ENCODE results near the gene SCARB2. TPM values are rescaled to one million over a fixed set of nuclear protein-coding genes. Genes with fewer than 3 reads are reported as not detected.
A peak's percentile ranks its signal among the peaks of the same experiment; 100 is the strongest.

The SCARB2 gene
- total RNA-seq, 1 donor from 2014 or later: 1.9 TPM

DNA sequence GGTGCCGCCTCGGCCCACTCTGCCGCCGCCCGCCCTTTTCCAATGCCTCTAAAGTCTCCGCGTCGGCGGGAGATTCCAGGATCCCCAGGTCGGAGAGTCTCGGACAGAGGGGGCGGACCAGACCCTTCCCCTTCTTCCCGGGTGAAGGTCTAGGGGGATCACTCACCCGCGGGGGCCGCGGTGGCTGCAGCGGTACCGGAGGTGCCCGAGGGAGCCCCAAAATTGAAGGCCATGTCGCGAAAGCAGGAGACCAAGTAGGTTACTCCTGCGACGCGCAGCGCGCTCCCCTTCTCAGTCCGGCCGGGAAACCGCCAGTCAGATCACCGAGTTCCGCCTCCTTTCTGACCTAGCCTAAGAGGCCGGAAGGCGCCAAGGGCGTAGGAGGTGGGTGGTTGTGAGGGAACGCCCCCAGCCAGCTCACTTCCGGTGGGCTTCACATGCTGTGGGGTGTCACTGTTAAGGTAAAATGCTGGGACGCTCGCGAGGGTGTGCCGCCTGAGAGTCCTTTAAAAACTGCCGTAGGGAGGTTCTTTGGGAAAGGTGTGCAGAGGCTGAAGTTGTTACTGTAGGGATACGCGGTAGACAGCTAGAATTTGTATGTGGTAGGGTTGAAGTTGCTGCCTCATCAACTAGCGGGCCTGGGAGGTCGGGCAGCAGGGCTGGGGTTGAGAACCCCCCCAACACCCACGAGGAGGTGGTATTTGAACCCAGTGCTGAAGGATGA, 65.3 kb downstream of the SCARB2 start, which contains the start of gene NUP54:
Gene NUP54 (minus strand): TSS at position 256 of the 724 bp plus-strand sequence. CDS start 23 bp downstream, at position 233.
- no peaks in the 10 kb centered on the region for H3K9me3 Mint-ChIP-seq
- peak; percentile 94 for DNase-seq (ENCODE audit: low spot score)
- peaks cover 14% of the 10 kb centered on the region for H3K36me3 Mint-ChIP-seq (ENCODE audit: low read depth)
- peak within 1 kb of the TSS; percentile 89 for H3K4me3 Mint-ChIP-seq (ENCODE audit: low read depth)
- intact Hi-C loops (cut with micrococcal nuclease): loop anchor here (1.0 to 10.0 kb wide), 6 partner anchors 66 to 926 kb away; partner anchors contain the start of genes CCNI, G3BP2, NAAA and RCHY1
- H3K27ac Mint-ChIP-seq: peak within 1 kb of the TSS; percentile 94
- peaks cover 23% of the 10 kb centered on the region for H3K4me1 Mint-ChIP-seq (ENCODE audit: low read depth)
- no peaks in the 10 kb centered on the region for H3K27me3 Mint-ChIP-seq (ENCODE audit: low read depth)

DNA sequence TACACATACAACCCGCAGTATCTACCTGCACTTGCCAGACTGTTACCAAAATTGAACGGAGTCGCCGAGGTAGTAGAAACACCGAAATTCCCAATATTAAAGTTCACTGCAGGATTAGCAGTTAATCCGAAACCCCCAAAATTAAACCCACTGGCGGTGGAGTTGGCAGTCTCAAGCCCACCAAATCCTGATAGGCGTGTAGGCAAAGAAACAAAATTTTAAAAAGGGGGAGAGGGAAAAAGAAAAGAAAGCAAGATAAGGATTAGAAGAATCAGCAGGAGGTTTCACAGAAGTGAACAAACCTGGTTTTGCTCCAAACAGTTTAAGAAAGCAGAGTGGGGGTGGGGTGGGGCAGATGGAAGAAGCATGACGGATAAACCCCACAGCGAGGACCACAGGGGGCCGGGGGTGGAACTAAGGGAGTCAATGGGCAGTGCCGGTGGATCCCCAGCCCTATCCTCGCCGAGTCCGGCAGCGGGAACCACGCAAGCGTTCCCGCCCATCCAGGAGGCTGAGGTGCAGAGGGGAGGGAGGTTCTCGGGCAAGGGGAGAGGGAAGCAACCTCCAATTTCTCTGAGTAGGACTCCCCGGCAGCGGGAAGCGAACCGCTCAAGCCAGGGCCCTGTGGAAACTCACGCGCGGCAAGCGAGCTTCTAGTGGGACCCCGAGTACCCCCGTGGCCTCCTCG, 66.0 kb downstream of the SCARB2 start:
- DNase-seq (ENCODE audit: low spot score): peak; percentile 44
- Mint-ChIP-seq H3K36me3 (ENCODE audit: low read depth) (peaks cover 21% of the 10 kb centered on the region), H3K9me3 (no peaks in the 10 kb centered on the region), H3K4me1 (ENCODE audit: low read depth) (peaks cover 26% of the 10 kb centered on the region), H3K27ac (peak overlapping the region; percentile 94), H3K27me3 (ENCODE audit: low read depth) (no peaks in the 10 kb centered on the region), H3K4me3 (ENCODE audit: low read depth) (peak overlapping the region; percentile 89)
- intact Hi-C loops (cut with micrococcal nuclease): loop anchor here (1.0 to 10.0 kb wide), 6 partner anchors 67 to 927 kb away; partner anchors contain the start of genes CCNI, G3BP2, NAAA and RCHY1

- Mint-ChIP-seq H3K4me3 (ENCODE audit: low read depth) (no peak overlapping the region), H3K36me3 (ENCODE audit: low read depth) (peaks cover 49% of the 10 kb centered on the region), H3K27me3 (ENCODE audit: low read depth) (no peaks in the 10 kb centered on the region), H3K27ac (no peak overlapping the region), H3K4me1 (ENCODE audit: low read depth) (peaks cover 26% of the 10 kb centered on the region), H3K9me3 (no peaks in the 10 kb centered on the region)
- intact Hi-C loops (cut with micrococcal nuclease): loop anchor here (10.0 kb wide), 1 partner anchor 930 kb away; the partner anchor contains the start of gene CCNI
- DNase-seq (ENCODE audit: low spot score): no peak
These were observed 69.1 kb downstream of the SCARB2 start for GRCh38 chr4:76144546-76144945.

DNA sequence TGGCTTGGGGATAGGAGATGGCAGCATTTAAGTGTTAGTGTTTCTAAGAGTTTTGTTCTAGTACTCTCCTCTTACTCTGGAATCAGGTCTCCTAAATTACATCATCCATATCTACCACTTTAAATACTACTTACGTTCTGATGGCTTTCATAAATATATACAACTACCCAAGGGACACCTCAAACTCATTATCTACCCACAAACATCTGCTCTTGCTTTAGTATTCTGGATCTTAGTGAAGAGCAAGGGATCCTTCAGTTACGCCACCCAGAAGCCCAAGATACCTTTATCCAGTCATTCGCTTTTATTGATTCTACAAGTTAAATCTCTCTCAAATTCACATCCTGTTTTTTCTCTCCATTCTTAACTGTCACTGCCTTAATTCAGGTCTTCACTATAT, 72.4 kb downstream of the SCARB2 start:
- intact Hi-C loops (cut with micrococcal nuclease): loop anchor here (10.0 kb wide), 1 partner anchor 934 kb away; the partner anchor contains the start of gene CCNI
- Mint-ChIP-seq H3K27ac (no peak overlapping the region), H3K27me3 (ENCODE audit: low read depth) (no peaks in the 10 kb centered on the region), H3K4me1 (ENCODE audit: low read depth) (peaks cover 19% of the 10 kb centered on the region), H3K36me3 (ENCODE audit: low read depth) (peaks cover 67% of the 10 kb centered on the region), H3K4me3 (ENCODE audit: low read depth) (no peak overlapping the region), H3K9me3 (no peaks in the 10 kb centered on the region)
- no peak for DNase-seq (ENCODE audit: low spot score)

DNA sequence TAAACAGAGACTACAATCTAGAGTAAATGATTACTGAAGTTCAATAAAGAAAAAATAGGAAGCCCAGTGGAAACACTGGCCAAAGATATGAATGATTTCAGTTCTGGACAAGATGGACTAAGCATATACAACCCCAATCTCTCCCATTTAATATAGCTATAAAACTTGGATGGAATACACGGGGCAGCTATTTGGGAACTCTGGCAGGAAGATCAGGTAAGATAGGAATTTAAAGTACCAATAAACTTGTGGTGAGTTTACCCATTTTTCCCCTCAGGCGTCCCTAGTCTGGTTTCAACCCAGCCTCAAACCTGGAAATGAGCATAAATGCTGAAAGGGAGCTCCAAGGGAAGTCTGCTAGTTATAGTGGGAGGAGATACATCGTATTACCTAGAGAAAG, 85.9 kb downstream of the SCARB2 start:
- Mint-ChIP-seq H3K4me1 (ENCODE audit: low read depth) (no peaks in the 10 kb centered on the region), H3K9me3 (no peaks in the 10 kb centered on the region), H3K27ac (no peak overlapping the region), H3K4me3 (ENCODE audit: low read depth) (no peak overlapping the region), H3K27me3 (ENCODE audit: low read depth) (no peaks in the 10 kb centered on the region), H3K36me3 (ENCODE audit: low read depth) (peaks cover 59% of the 10 kb centered on the region)
- intact Hi-C loops (cut with micrococcal nuclease): no loop called here
- DNase-seq (ENCODE audit: low spot score): no peak

DNA sequence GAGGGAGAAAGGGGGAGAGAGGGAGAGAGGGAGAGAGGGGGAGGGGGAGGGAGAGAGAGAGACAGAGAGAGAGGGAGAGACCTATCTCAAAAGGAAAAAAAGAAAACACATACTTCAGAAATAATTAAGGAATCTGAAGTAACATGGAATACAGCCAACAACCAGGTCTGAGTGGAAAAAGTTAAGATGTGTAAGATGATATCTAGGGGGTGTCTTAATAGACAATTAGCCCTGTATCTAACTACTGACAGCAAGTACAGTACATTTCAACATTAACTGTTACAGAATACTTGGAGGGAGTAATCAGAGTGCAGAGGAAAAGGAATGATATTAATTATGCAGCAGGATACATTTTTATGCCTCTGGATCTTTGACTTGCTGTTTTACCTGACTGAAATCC, 87.8 kb downstream of the SCARB2 start:
- intact Hi-C loops (cut with micrococcal nuclease): no loop called here
- H3K4me3 Mint-ChIP-seq (ENCODE audit: low read depth): no peak overlapping the region
- no peak overlapping the region for H3K27ac Mint-ChIP-seq
- no peak for DNase-seq (ENCODE audit: low spot score)
- no peaks in the 10 kb centered on the region for H3K27me3 Mint-ChIP-seq (ENCODE audit: low read depth)
- no peaks in the 10 kb centered on the region for H3K4me1 Mint-ChIP-seq (ENCODE audit: low read depth)
- H3K9me3 Mint-ChIP-seq: no peaks in the 10 kb centered on the region
- peaks cover 65% of the 10 kb centered on the region for H3K36me3 Mint-ChIP-seq (ENCODE audit: low read depth)

- no peaks in the 10 kb centered on the region for H3K9me3 Mint-ChIP-seq
- DNase-seq (ENCODE audit: low spot score): no peak
- peaks cover 77% of the 10 kb centered on the region for H3K36me3 Mint-ChIP-seq (ENCODE audit: low read depth)
- no peaks in the 10 kb centered on the region for H3K4me1 Mint-ChIP-seq (ENCODE audit: low read depth)
- H3K4me3 Mint-ChIP-seq (ENCODE audit: low read depth): no peak overlapping the region
- no peak overlapping the region for H3K27ac Mint-ChIP-seq
- H3K27me3 Mint-ChIP-seq (ENCODE audit: low read depth): no peaks in the 10 kb centered on the region
- intact Hi-C loops (cut with micrococcal nuclease): no loop called here
These were observed 93.4 kb downstream of the SCARB2 start for GRCh38 chr4:76120199-76120598.

DNA sequence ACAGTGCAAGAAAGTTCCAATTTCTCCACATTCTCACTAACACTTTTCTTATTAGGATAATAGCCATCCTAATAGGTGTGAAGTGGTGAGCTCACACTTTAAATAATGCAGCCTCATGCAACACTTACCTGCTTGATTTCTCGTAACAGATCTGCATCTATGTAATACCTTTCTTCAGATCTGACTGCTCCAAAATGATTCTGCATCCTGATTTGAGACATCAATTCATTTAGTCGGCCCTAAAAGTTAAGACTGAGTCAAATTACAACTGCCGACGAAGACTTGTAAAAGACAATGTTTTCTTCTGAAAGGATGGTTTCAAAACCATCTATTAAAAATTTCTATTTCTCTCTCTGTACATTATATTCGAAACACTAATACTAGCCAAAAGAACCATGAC, 96.1 kb downstream of the SCARB2 start:
- intact Hi-C loops (cut with micrococcal nuclease): no loop called here
- Mint-ChIP-seq H3K4me1 (ENCODE audit: low read depth) (no peaks in the 10 kb centered on the region), H3K4me3 (ENCODE audit: low read depth) (no peak overlapping the region), H3K27me3 (ENCODE audit: low read depth) (no peaks in the 10 kb centered on the region), H3K27ac (no peak overlapping the region), H3K36me3 (ENCODE audit: low read depth) (peaks cover 69% of the 10 kb centered on the region), H3K9me3 (no peaks in the 10 kb centered on the region)
- no peak for DNase-seq (ENCODE audit: low spot score)

DNA sequence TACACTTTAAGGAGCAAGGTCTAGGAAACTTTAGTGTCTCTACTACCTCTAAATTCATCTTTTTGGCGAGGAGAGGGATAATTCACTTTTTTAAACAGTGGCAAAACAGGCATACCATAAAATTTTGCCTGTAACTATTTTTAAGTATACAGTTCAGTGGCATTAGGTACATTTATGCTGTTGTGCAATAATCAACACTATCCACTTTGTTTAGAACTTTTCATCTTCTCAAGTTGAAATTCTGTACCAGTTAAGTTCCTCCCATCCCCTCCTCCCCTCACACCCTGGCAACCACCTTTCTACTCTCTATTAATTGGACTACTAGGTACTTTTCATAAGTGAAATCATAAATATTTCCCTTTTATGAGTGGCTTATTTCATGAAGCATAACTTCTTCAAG, 96.8 kb downstream of the SCARB2 start:
- Mint-ChIP-seq H3K4me3 (ENCODE audit: low read depth) (no peak overlapping the region), H3K36me3 (ENCODE audit: low read depth) (peaks cover 63% of the 10 kb centered on the region), H3K27ac (no peak overlapping the region), H3K4me1 (ENCODE audit: low read depth) (no peaks in the 10 kb centered on the region), H3K27me3 (ENCODE audit: low read depth) (no peaks in the 10 kb centered on the region), H3K9me3 (no peaks in the 10 kb centered on the region)
- intact Hi-C loops (cut with micrococcal nuclease): no loop called here
- no peak for DNase-seq (ENCODE audit: low spot score)

Other genes starting within 250 kb of the SCARB2 start
- 51.9 and 54.6 TPM in 2 replicates for gene SDAD1, start 222.9 kb downstream of the SCARB2 start, total RNA-seq
- gene CXCL9, start 206.3 kb downstream of the SCARB2 start, total RNA-seq: 0.09 and 0.11 TPM in 2 replicates
- 1.3 and 1.4 TPM in 2 replicates for gene CXCL10, start 190.3 kb downstream of the SCARB2 start, total RNA-seq
- not detected in 2 replicates for gene CXCL11, start 177.8 kb downstream of the SCARB2 start, total RNA-seq
- gene ART3, start 139.1 kb downstream of the SCARB2 start, total RNA-seq: not detected in 2 replicates
- 74.7 and 75.6 TPM in 2 replicates for gene NUP54, start 65.4 kb downstream of the SCARB2 start, total RNA-seq
- gene FAM47E, start 37.9 kb upstream of the SCARB2 start, total RNA-seq: not detected in 2 replicates
- gene STBD1, start 92.9 kb upstream of the SCARB2 start, total RNA-seq: 0.09 TPM in 2 replicates
- not detected in 2 replicates for gene CCDC158, start 207.3 kb upstream of the SCARB2 start, total RNA-seq
- gene SHROOM3, start 221.4 kb upstream of the SCARB2 start, total RNA-seq: not detected in 2 replicates

Data from activated T-helper 2 cell treated with anti-CD3 and anti-CD28 coated beads, Interferon-gamma antibody, Interleukin-2, Interleukin-4, amounts not matched to agents 10 μg/mL and 5 μg/mL and 100 μg/mL, durations not matched to agents 14 hours and 24 hours and 36 hours (primary cell).